Hematopoietic multipotent progenitor cell treated with erythropoietin and hydrocortisone succinate and interleukin-3 and kit ligand, for 17 days (in vitro differentiated cells): ENCODE results near the gene FIGN.

Source experiments
- DNase-seq: peaks from one replicate; pipeline ENCODE4 v3.0.0-alpha.2; 2015; ENCODE audit warnings: low spot score

Gene FIGN

DNA sequence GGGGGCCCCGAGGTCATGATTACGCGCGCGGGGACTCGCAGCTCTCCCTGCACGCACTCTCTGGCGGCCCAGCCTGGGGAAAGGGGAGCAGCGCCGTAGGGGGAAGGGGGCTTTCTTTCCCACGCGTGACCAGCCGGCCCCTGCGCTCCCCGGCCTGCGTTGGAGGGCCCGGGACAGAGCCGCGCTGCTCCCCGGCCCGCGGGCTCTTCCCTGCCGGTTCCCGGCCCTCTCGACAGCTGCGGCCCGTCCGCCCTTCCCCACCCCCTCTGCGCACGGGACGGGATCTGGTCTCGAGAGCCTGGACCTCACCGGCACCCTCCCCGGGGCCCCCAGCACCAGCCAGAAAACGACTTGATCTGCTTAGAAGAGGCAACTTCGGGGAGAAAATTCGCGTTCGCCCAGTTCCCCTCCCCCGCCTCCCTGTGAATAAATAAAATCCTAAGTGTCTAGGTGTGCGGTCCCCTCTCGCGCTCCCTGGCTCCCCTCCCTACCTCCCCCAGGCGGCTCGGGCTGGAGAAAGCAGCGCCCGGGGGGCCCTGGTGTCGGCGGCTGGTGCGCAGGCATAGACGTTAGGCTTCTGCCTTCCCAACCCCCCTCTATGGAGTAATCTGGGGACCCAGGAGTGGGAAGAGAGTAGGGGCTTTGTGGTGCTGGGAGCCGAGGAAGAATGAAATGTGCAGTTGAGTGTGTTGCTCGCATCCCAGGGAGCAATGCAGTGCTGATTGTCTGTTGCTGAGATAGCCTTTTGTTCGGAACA, 803 bp upstream of the FIGN start:
- no peak for DNase-seq

GRCh38 chr2:163734881-163735684, 725 bp downstream of the FIGN start:
- DNase-seq: no peak

GRCh38 chr2:163734401-163734800, 1.4 kb downstream of the FIGN start:
- DNase-seq: no peak

DNA sequence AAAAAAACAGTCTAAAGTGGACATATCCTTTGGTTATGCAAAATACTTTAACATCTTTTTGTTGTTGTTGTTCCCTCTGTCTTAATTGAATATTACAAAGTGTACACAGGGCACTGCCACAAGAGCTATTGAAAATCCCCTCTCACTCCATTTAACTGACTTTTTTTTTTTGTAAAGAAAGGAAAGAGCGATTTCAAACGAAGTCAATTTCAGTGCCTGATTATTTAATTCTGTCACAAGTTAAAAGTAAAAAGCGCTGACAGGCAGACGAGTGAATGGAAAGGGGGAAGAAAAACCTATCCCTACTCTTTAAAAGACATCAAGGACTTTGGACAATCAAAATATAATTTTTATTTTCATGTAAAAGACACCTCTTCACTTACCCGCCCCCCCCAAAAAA, 1.9 kb downstream of the FIGN start:
- no peak for DNase-seq

GRCh38 chr2:163733301-163733938, 2.4 kb downstream of the FIGN start:
- DNase-seq: no peak

DNA sequence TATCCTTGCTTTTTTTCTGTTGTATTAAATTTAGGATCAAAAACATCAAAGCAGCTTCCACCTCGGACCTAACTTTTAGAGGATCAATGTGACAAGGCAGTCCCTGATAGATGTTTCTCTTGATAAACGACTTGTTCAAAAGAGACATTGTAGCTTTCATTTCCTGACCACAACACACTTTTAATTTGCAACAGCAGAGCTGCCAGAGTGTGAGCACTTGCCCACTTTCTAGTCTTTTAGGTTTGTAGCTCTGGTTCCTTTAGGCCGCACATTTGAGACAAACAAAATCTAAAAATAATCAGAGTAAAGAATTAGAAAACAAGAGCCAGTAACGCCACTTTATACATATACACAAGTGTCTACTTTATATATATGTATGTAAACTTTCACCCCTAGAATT, 3.1 kb downstream of the FIGN start:
- no peak for DNase-seq

GRCh38 chr2:163731735-163732134, 4.1 kb downstream of the FIGN start:
- DNase-seq: no peak

GRCh38 chr2:163730556-163730955, 5.3 kb downstream of the FIGN start:
- DNase-seq: no peak

- no peak for DNase-seq
Measured at GRCh38 chr2:163729636-163730273, 6.1 kb downstream of the FIGN start.

GRCh38 chr2:163723881-163724280, 11.9 kb downstream of the FIGN start:
- DNase-seq: no peak

DNA sequence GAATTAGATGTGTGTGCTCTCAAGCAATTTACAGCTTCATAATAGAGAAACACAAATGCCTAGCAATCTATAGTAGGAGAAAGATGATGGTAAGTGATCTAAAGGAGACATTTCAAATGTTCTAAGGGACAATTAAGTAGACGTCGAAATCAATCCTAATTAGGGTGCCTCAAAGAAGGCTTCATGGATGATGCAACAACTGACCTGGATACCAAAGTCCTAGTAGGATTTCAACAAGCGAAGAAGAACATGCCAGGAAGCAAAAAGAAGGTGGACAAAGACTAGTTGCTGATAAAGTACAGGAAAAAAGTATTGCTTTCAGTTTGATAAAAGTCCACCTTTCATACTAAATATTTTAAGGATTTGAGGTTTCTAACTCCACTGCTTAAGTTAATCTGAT, 12.5 kb downstream of the FIGN start:
- no peak for DNase-seq

DNA sequence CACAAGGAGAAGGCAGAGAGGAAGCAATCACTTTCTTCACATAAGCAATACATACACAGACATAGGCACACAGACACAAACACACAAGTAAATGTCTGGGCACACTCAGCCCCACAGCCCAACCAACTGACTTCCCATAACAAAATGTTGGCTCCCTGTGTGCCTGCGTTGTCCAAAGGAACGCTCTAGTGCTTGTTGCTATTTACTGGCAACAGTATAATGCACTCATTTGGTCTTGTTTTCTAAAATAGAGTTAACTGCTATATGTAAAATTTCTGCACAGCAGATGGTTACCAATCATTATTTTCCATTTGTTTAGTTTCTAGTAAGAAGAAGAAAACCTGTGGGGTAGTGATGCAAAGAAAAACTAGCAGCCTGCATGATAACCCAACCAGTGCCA, 16.5 kb downstream of the FIGN start:
- no peak for DNase-seq

DNA sequence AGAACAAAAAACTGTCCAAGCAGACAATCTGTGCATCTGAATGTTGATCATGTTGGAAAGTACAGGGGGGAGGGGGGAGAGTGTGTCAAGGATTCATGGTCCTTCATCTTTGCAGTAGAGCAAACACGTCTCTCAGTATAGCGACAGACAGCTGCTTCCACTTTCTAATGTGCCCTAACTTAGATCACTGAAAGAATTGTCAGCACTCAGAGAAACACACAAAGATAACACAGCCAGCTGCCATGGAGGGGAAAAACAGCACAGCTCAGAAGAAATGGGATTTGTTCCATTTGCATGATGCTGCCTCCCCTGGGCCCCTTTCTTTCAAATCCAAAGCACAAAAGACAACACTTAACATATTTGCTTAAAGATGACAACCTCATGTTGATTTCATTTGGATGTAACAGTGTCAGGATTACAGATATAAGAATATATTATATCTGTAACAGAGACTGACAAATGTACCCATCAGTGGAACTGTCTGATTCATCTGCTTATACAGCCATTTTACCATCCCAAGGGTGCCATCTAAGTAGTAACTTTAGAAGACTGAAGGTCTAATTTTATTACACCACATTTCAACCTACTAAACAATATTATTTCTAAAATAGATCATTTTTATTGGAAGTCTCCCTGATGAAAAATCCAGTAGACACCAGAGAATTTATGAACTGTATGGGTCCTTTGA, 17.7 kb downstream of the FIGN start:
- no peak for DNase-seq

GRCh38 chr2:163717515-163717914, 18.3 kb downstream of the FIGN start:
- no peak for DNase-seq

DNA sequence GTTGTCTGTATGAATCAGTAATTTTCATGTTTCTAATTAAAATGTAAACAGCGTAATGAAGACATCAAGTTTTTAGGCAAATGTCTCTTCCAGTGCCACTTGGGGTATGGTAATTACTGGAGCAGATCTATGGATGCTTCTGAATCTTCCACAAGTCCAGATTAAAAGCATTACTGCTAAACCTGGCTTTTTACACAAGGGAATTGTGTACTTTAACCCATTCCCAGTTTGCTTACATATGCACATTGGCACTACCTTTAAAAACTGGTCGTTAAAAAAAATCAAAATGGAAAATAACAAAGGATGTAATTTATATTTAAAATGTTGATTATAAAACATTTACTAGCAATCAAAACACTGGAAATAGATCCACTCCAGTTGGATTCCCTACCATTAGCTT, 19.7 kb downstream of the FIGN start:
- no peak for DNase-seq

DNA sequence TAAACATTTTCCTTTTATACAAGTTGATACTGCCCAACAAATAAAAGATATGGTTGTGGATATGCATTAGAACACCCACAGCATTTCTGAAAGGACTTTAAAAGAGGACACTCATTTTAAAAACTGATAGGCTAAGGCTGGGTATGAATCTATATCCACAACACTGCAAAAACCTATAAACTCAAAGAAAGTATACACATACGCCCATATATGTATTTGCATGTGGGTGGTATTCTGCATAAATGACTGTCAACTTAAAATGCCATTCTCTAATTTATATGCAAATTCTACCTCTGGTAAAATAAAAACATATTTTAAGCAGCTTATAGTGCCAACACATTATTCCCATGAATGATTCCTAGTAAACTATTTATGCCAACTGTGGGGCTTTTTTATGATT, 20.1 kb downstream of the FIGN start:
- no peak for DNase-seq

DNA sequence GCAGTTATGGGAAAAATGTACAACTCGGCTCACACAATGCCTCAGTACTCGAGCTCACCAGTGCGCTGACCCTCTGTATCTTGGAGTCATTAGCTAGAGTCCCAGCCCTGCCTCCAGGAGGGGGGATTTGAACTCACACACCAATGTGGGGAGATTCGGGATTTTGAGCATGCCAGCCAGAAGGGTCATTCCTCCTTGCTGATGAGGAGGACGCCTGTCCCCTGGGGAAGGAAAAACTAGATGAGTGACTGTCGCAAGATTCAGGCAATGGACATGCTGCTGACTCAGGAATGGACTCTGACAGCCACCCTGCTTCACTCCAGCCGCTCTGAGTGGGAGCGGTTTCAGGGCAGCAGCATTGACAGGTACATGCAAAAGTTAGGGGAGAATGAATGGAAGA, 20.6 kb downstream of the FIGN start:
- DNase-seq: no peak

DNA sequence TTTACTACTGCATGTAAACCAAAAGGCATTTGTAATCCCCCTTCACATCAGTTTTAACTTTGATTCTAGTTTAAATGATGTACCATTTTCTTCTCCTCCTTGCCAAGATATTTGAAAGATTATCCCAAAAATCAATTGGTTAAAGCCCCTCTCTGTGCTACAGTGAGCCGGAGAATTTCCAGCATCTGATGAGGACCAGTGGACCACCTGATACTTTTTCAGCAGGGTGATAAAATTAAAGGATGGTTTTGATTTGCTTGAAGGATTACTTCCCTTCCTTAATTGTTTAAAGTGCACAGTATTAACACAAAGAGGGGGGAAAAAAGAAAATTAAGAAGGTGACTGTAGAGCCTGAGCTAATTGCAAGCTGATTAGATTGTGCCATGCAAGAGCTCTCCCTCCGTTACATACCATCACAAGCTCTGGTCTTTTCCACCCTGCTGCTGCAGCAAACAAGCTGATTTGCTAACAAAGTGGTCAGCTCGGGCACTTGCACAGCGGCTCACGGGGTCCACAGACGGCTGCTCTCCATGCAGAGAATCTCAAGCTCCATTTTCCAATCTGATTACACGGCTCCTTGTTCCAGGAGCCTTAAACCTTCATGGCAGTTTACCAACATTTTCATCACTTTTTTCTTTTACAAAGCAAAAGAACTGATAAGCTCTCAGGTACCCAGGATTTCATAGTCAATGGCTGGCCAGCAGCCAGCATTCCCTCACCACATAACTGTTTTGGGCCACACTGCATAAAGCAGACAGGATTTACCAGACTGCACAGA, 22.1 kb downstream of the FIGN start:
- no peak for DNase-seq

- DNase-seq: no peak
Measured at GRCh38 chr2:163711699-163712098, 24.1 kb downstream of the FIGN start.

DNA sequence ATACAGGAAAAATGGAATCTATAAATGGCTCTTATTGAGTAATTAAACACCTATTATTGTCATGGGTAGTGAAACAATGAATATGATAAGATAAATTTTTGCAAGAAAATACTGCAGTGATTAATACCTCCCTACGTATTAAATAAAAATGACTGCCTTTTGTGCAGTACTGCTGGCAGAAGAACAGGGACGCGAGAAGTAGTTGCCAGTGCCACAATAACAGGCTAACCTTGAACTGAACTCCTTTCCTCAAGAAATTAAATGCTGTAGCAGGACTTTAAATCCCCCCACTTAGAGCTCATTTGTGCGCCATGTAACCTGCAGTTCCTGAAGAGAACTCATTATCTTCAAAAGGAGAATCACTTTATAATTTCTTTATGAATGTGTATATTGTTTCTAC, 24.6 kb downstream of the FIGN start:
- no peak for DNase-seq

DNA sequence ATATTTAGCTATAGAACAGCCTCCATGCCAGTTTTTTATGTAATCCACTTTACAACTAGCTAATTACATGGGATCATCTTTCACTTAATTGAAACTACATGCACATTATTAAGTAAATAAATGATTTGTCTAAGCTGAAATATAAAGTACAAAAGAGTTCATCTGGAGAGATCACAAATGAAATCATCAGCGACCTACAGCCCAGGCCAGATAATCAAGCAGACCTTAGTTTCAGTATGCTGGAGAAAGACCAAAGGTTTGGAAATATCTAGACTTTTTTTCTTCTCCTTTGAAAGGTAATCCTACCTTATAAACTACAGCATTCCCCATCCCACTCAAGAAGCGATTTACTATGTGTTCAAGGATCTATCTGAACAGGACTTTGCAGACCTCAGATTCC, 26.5 kb downstream of the FIGN start:
- DNase-seq: no peak
